CD4-positive, alpha-beta T cell treated with Interleukin-17A for 4 hours (primary cell): ENCODE measurements around the gene SLC35E4.
"Not testable (repeated sequence)": the region's sequence is repeated elsewhere in the genome, so short reads cannot be mapped to it uniquely, and the experiment has no call there.

ENCODE experiments used
- DNase-seq: peaks from one replicate; pipeline ENCODE4 v3.0.0-alpha.2; 2020; ENCODE audit warnings: mixed read lengths

The SLC35E4 gene

GRCh38 chr22:30652852-30653251, 17.3 kb downstream of the SLC35E4 start:
- DNase-seq, result no peak

GRCh38 chr22:30654361-30654760, 18.8 kb downstream of the SLC35E4 start:
- DNase-seq, result no peak

GRCh38 chr22:30655532-30655931, 20.0 kb downstream of the SLC35E4 start:
- DNase-seq, result no peak

GRCh38 chr22:30662040-30662439, 26.5 kb downstream of the SLC35E4 start:
- DNase-seq, result no peak

GRCh38 chr22:30664798-30665197, 29.2 kb downstream of the SLC35E4 start:
- no peak for DNase-seq

- no peak for DNase-seq
Measured at GRCh38 chr22:30665266-30665665, 29.7 kb downstream of the SLC35E4 start.

- DNase-seq, result no peak
Measured at GRCh38 chr22:30665786-30666185, 30.2 kb downstream of the SLC35E4 start.

- DNase-seq, result peak; percentile 11
Measured at GRCh38 chr22:30667107-30667493, 31.5 kb downstream of the SLC35E4 start.

GRCh38 chr22:30667494-30668385, 32.2 kb downstream of the SLC35E4 start, which contains the start of gene DUSP18:
TSS of gene DUSP18 (minus strand) at chr22:30667875. CDS start at chr22:30664003, 3,872 bp downstream.
- peak; percentile 94 for DNase-seq

- DNase-seq, result no peak
Measured at GRCh38 chr22:30668386-30668710, 32.8 kb downstream of the SLC35E4 start.

GRCh38 chr22:30671071-30671470, 35.5 kb downstream of the SLC35E4 start:
- no peak for DNase-seq

- DNase-seq, result no peak
Measured at GRCh38 chr22:30673136-30673535, 37.6 kb downstream of the SLC35E4 start.

- DNase-seq, result no peak
Measured at GRCh38 chr22:30674482-30674881, 38.9 kb downstream of the SLC35E4 start.

- no peak for DNase-seq
Measured at GRCh38 chr22:30675436-30675835, 39.9 kb downstream of the SLC35E4 start.

- DNase-seq, result not testable (repeated sequence)
Measured at GRCh38 chr22:30676565-30676964, 41.0 kb downstream of the SLC35E4 start.

GRCh38 chr22:30679895-30680690, 44.5 kb downstream of the SLC35E4 start:
- DNase-seq, result not testable (repeated sequence)

- DNase-seq, result no peak
Measured at GRCh38 chr22:30680991-30681770, 45.6 kb downstream of the SLC35E4 start.

GRCh38 chr22:30681831-30682230, 46.2 kb downstream of the SLC35E4 start:
- DNase-seq, result no peak

GRCh38 chr22:30685178-30685577, 49.6 kb downstream of the SLC35E4 start:
- no peak for DNase-seq

- DNase-seq, result no peak
Measured at GRCh38 chr22:30687358-30687757, 51.8 kb downstream of the SLC35E4 start.

GRCh38 chr22:30689622-30690021, 54.0 kb downstream of the SLC35E4 start:
- DNase-seq, result no peak

GRCh38 chr22:30691204-30691603, 55.6 kb downstream of the SLC35E4 start:
- no peak for DNase-seq

- peak; percentile 72 for DNase-seq
Measured at GRCh38 chr22:30694171-30694639, 58.6 kb downstream of the SLC35E4 start.
